HFF-Myc (cell line): ENCODE results near the gene BCAN.

Source experiments
- DNase-seq: peaks from one replicate; pipeline ENCODE4 v3.0.0-alpha.2; 2011; ENCODE audit warnings: low read depth; ENCODE audit errors: extremely low read depth
- H3K4me3 ChIP-seq: replicated peaks from 2 replicates; pipeline ENCODE4 v1.5.1; 2011; ENCODE audit warnings: low read depth, mild to moderate bottlenecking, control low read depth, low read length
- TF ChIP-seq, protein P1 (sequence below): IDR thresholded peaks from 2 replicates; pipeline ENCODE4 v1.5.1; 2012; ENCODE audit warnings: mild to moderate bottlenecking, low read depth, low read length, control low read depth; ENCODE audit errors: missing control alignments

BCAN gene

DNA sequence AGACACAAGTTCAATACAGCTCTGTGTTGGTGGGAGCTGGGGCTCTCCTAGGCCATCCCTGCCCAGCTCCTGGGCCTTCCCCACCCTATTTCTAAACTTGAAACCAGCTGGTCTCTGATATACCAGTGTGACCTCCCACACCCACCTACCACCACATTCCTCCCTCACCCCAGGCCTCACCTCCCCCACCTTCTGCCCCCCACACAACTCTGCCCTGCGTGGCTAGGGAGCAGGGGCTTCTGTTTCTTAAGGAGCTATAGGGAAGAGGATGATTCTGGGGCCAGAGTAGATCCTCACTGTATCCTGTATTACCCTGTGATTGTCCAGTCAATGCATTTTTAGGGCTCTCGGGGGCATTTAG is 18.8 kb downstream of the BCAN start:
- DNase-seq = no peak
- TF ChIP-seq, protein P1, sequence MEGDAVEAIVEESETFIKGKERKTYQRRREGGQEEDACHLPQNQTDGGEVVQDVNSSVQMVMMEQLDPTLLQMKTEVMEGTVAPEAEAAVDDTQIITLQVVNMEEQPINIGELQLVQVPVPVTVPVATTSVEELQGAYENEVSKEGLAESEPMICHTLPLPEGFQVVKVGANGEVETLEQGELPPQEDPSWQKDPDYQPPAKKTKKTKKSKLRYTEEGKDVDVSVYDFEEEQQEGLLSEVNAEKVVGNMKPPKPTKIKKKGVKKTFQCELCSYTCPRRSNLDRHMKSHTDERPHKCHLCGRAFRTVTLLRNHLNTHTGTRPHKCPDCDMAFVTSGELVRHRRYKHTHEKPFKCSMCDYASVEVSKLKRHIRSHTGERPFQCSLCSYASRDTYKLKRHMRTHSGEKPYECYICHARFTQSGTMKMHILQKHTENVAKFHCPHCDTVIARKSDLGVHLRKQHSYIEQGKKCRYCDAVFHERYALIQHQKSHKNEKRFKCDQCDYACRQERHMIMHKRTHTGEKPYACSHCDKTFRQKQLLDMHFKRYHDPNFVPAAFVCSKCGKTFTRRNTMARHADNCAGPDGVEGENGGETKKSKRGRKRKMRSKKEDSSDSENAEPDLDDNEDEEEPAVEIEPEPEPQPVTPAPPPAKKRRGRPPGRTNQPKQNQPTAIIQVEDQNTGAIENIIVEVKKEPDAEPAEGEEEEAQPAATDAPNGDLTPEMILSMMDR = no peak
- peak overlapping the region; percentile 49 for H3K4me3 ChIP-seq

DNA sequence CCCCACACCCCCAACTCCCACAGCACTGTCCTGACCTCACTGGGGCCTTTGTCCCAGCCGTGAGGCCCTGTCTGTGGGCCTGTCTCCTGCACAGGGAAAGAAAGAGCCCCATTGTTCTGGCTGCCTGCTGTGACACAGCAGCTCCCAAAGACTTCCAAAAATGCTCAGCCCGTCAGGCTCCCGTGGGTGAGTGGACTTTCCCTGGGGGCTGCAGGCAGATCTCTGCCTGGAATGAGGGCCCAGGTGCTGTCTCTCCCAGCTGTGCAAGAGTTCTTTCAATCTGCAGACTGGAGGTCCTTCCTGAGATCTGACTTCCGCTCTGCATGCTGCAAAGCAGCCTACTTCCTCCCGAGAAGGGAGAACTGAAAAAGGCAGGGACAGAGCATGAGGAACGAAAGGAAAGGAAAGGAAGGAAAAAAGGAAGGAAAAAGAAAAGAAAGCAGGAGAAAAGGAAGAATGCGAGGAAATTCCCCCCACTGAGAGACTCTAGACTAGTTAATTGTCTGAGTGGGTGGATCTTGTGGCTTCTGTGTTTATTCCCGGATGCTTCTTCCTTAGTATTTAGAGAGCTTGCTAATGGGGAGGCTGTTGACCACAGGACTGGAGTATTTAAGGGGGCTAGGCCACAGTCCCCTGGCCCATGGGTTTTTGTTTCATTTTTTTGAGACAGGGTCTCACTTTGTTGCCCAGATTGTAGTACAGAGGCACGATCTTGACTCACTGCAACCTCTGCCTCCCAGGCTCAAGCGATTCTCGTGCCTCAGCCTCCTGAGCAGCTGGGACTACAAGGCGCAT is 20.3 kb downstream of the BCAN start:
- no peak overlapping the region for H3K4me3 ChIP-seq
- TF ChIP-seq, protein P1 = no peak
- DNase-seq = no peak

DNA sequence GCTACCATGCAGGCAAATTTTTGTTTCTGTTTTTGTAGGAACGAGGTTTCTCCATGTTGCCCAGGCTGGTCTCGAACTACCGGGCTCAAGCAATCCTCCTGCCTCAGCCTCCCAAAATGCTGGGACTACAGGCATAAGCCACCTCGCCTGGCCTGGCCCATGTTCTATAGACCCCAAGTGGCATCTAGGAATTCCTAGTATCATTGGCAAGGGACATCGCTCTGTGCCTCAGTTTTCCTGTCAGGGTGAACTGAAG is 20.8 kb downstream of the BCAN start:
- TF ChIP-seq, protein P1 = no peak
- H3K4me3 ChIP-seq = no peak overlapping the region
- DNase-seq = no peak

DNA sequence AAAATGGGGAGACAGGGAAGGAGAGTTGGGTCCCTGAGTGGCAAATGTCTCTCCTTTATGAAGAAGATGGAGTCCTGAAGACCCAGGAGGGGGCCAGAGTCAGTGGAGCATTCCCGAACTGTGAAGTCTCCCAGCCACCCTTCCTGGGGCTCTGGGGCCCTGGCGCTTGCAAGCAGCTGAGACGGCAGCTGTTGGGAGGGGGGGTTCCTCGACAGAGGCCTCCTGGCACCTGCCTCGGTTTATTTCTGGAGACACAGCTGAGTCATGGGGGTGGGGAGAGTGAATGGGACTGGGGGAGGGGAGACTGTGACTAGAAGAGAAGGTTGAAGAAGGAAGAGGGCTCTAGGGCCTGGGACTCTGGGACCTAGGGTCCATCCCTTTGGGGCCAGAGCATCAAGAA is 21.3 kb downstream of the BCAN start:
- DNase-seq = no peak
- TF ChIP-seq, protein P1 = no peak
- no peak overlapping the region for H3K4me3 ChIP-seq

DNA sequence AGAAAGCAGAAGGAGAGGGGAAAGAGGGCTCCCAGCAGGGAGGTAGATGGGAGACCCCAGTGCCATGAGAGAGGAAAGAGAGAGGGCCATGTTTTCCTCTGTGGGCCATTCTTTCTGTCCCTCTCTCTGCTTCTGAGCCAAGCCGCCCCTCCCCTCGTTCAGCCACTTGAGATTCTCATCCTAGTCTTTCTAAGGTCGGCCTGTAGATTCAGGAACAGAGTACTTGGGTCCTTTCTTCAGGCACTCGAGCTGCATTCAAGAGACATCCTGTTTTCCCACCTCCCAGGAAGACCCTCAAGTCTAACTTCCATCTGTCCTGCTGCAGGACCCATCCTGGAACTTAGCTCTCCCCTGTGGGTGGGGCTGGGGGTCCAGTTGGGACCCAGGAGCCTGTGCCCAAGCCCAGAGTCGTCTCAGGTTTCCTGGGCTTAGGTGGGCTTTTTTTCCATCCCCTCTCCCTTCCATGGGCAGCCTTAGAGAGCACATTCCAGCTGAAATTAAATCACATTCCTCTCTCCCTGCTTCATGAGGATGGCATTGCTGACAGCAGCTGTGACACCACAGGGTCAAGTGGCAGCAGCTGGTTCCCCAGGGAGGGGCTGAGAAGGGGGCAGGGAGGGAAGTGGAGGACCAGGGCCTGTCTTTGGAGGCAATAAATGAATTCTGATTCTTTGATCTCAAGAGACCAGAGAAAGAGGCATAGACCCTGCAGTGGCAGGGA is 22.3 kb downstream of the BCAN start:
- no peak for DNase-seq
- H3K4me3 ChIP-seq = no peak overlapping the region
- TF ChIP-seq, protein P1 = no peak

DNA sequence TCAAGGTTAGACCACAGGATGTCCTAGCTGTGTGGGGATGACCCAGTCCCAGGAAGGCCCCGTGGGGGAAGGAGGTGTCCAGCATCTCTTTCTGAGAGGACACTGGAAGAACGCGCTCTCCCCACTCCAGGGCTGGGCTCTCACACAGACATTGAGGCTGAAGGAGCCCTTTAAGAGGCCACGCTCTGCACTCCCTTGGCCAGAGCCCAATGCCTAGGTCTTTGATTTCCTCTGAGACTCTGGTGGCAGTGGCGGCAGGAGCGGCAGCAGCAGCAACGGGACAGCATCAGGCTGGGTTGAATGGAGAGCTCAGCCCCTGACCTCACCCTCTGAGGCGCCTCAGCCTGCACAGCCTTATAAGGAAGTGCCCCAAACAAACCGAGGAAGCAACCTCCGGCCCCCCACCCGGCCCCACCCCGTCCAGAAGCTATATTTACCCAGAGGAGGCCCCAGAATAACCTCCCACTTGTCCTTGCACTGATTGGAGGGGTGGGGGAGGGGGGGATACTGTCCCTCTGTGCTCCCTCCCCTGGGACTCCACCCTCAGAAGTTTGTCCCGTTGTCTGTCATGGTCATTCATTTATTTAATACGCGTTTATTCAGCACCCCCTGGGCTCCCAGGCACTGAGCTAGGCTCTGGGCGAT is 23.0 kb downstream of the BCAN start:
- TF ChIP-seq, protein P1 = no peak
- H3K4me3 ChIP-seq = no peak overlapping the region
- no peak for DNase-seq
